Measurements from ENCODE around the gene CREB3.

DNA sequence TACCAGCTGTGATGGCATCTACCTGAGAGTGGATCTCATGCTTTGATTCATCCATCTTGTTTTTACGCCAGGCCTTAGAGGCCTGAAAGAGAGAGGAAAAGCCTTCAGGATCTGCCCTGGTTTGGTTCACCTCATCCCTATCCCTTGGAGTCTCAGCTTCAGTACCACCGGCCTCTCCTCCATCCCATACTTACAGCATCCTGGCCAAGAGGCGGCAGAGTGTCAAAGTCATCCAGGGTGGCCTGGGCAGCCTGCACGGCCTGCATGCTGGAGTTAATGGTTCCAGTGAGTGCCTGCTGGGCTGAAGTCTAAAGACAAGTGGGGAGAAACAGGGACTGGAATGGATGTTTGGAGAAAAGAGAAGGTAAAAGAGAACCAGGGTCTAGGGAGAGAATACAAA is 12.9 kb upstream of the CREB3 start:
- TF ChIP-seq, protein P1, sequence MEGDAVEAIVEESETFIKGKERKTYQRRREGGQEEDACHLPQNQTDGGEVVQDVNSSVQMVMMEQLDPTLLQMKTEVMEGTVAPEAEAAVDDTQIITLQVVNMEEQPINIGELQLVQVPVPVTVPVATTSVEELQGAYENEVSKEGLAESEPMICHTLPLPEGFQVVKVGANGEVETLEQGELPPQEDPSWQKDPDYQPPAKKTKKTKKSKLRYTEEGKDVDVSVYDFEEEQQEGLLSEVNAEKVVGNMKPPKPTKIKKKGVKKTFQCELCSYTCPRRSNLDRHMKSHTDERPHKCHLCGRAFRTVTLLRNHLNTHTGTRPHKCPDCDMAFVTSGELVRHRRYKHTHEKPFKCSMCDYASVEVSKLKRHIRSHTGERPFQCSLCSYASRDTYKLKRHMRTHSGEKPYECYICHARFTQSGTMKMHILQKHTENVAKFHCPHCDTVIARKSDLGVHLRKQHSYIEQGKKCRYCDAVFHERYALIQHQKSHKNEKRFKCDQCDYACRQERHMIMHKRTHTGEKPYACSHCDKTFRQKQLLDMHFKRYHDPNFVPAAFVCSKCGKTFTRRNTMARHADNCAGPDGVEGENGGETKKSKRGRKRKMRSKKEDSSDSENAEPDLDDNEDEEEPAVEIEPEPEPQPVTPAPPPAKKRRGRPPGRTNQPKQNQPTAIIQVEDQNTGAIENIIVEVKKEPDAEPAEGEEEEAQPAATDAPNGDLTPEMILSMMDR (IDR thresholded peaks at IDR 0.05; ENCODE audit: poor library complexity, severe bottlenecking) = no peak
- no peak for TF ChIP-seq MXI1 (conservative IDR thresholded peaks at IDR 0.05; ENCODE audit: poor library complexity, severe bottlenecking)
- TF ChIP-seq, protein P2, sequence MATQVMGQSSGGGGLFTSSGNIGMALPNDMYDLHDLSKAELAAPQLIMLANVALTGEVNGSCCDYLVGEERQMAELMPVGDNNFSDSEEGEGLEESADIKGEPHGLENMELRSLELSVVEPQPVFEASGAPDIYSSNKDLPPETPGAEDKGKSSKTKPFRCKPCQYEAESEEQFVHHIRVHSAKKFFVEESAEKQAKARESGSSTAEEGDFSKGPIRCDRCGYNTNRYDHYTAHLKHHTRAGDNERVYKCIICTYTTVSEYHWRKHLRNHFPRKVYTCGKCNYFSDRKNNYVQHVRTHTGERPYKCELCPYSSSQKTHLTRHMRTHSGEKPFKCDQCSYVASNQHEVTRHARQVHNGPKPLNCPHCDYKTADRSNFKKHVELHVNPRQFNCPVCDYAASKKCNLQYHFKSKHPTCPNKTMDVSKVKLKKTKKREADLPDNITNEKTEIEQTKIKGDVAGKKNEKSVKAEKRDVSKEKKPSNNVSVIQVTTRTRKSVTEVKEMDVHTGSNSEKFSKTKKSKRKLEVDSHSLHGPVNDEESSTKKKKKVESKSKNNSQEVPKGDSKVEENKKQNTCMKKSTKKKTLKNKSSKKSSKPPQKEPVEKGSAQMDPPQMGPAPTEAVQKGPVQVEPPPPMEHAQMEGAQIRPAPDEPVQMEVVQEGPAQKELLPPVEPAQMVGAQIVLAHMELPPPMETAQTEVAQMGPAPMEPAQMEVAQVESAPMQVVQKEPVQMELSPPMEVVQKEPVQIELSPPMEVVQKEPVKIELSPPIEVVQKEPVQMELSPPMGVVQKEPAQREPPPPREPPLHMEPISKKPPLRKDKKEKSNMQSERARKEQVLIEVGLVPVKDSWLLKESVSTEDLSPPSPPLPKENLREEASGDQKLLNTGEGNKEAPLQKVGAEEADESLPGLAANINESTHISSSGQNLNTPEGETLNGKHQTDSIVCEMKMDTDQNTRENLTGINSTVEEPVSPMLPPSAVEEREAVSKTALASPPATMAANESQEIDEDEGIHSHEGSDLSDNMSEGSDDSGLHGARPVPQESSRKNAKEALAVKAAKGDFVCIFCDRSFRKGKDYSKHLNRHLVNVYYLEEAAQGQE (IDR thresholded peaks at IDR 0.05; ENCODE audit: borderline replicate concordance) = no peak
- TF ChIP-seq EP300 (conservative IDR thresholded peaks at IDR 0.05; ENCODE audit: poor library complexity, severe bottlenecking) = no peak

Measured in neural cell (in vitro differentiated cells).